ENCODE results near the gene ERC2.

ERC2 gene

DNA sequence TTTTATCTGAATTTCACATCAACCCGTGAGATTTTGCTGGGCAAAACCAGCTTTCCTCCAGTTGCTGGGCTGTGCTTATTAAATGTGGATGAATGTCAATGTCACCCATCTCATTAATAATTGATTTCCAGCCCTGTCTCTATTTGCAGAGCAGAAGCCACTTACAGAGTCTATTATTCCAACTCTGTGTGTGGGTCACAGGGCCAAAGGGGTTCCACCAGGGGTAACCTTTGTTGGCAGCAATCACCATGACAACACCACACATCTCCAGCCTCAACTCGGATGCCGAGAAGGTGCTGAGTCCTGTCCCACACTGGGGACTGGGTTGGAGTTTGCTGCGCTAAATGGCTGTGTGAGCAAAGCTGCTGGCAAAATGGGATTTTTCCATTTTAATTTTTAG lies 930.1 kb downstream of the ERC2 start:
- DNase-seq (ENCODE audit: insufficient read length, low spot score), result no peak
- FAIRE-seq, result no peak
- TF ChIP-seq SPI1 (IDR thresholded peaks at IDR 0.05; ENCODE audit: low read depth, low read length), result no peak
- TF ChIP-seq PAX5 (IDR thresholded peaks at IDR 0.05; ENCODE audit: insufficient read depth, low read length, severe bottlenecking), result no peak
- TF ChIP-seq POLR2AphosphoS5 (IDR thresholded peaks at IDR 0.05; ENCODE audit: low read depth, low read length), result no peak
- TF ChIP-seq POU2F2 (IDR thresholded peaks at IDR 0.05; ENCODE audit: low read depth, low read length), result no peak
- TF ChIP-seq TAF1 (IDR thresholded peaks at IDR 0.05; ENCODE audit: low read depth, low read length), result no peak
- no peak for TF ChIP-seq POLR2A (IDR thresholded peaks at IDR 0.05; ENCODE audit: low read depth, low read length)

GRCh38 chr3:55537563-55537962 lies 930.7 kb downstream of the ERC2 start:
- TF ChIP-seq POU2F2 (IDR thresholded peaks at IDR 0.05; ENCODE audit: low read depth, low read length), result no peak
- TF ChIP-seq POLR2AphosphoS5 (IDR thresholded peaks at IDR 0.05; ENCODE audit: low read depth, low read length), result no peak
- TF ChIP-seq PAX5 (IDR thresholded peaks at IDR 0.05; ENCODE audit: insufficient read depth, low read length, severe bottlenecking), result no peak
- TF ChIP-seq SPI1 (IDR thresholded peaks at IDR 0.05; ENCODE audit: low read depth, low read length), result no peak
- no peak for TF ChIP-seq TAF1 (IDR thresholded peaks at IDR 0.05; ENCODE audit: low read depth, low read length)
- no peak for TF ChIP-seq POLR2A (IDR thresholded peaks at IDR 0.05; ENCODE audit: low read depth, low read length)
- DNase-seq (ENCODE audit: insufficient read length, low spot score), result no peak
- FAIRE-seq, result no peak

DNA sequence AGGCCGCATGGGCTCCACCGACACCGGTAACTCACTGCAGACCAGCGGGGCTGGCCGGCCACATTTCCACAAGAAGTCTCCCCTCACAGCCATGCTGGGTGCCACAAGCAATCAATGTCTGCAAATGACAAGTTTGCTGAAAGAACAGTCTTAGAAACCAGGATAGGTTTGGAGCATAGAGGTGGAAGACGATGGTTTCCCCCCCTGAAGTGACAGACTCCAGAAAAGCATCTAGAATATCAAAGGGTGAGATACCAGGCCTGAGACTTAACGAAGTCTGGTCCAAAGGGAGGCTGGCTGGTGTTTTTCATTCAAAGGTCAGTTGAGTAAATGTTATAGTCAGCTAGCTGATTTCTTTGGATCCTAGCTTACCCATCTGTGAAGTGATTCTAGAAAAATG lies 931.1 kb downstream of the ERC2 start:
- DNase-seq (ENCODE audit: insufficient read length, low spot score) (no peak), FAIRE-seq (no peak)
- TF ChIP-seq POLR2A (IDR thresholded peaks at IDR 0.05; ENCODE audit: low read depth, low read length) (no peak), PAX5 (IDR thresholded peaks at IDR 0.05; ENCODE audit: insufficient read depth, low read length, severe bottlenecking) (no peak), SPI1 (IDR thresholded peaks at IDR 0.05; ENCODE audit: low read depth, low read length) (no peak), TAF1 (IDR thresholded peaks at IDR 0.05; ENCODE audit: low read depth, low read length) (no peak), POLR2AphosphoS5 (IDR thresholded peaks at IDR 0.05; ENCODE audit: low read depth, low read length) (no peak), POU2F2 (IDR thresholded peaks at IDR 0.05; ENCODE audit: low read depth, low read length) (no peak)

GRCh38 chr3:55534876-55535275 lies 933.4 kb downstream of the ERC2 start:
- DNase-seq (ENCODE audit: insufficient read length, low spot score) (no peak), FAIRE-seq (no peak)
- TF ChIP-seq POU2F2 (IDR thresholded peaks at IDR 0.05; ENCODE audit: low read depth, low read length), result no peak
- no peak for TF ChIP-seq TAF1 (IDR thresholded peaks at IDR 0.05; ENCODE audit: low read depth, low read length)
- no peak for TF ChIP-seq POLR2AphosphoS5 (IDR thresholded peaks at IDR 0.05; ENCODE audit: low read depth, low read length)
- no peak for TF ChIP-seq SPI1 (IDR thresholded peaks at IDR 0.05; ENCODE audit: low read depth, low read length)
- TF ChIP-seq POLR2A (IDR thresholded peaks at IDR 0.05; ENCODE audit: low read depth, low read length), result no peak
- no peak for TF ChIP-seq PAX5 (IDR thresholded peaks at IDR 0.05; ENCODE audit: insufficient read depth, low read length, severe bottlenecking)

DNA sequence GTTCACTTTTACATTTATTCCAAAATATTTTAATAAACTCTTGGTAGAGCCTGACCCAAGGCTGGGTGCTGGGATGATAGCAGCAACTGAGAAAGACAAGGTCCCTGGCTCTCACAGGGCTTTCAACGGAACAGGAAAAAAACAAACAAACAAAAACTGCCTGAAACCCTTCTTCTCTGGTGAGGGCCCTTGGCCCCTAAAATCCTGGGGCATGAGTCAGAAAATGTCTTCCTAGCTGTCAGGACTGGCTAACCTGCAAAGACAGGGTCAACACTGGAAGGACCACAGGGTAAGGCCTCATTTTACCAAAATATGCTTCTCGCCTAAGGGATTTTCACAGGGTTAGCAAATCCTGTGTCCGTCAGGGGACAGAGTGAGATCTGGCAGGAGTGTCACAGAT lies 935.5 kb downstream of the ERC2 start:
- DNase-seq (ENCODE audit: insufficient read length, low spot score), result no peak
- FAIRE-seq, result no peak
- TF ChIP-seq SPI1 (IDR thresholded peaks at IDR 0.05; ENCODE audit: low read depth, low read length) (no peak), PAX5 (IDR thresholded peaks at IDR 0.05; ENCODE audit: insufficient read depth, low read length, severe bottlenecking) (no peak), TAF1 (IDR thresholded peaks at IDR 0.05; ENCODE audit: low read depth, low read length) (no peak), POLR2AphosphoS5 (IDR thresholded peaks at IDR 0.05; ENCODE audit: low read depth, low read length) (no peak), POU2F2 (IDR thresholded peaks at IDR 0.05; ENCODE audit: low read depth, low read length) (no peak), POLR2A (IDR thresholded peaks at IDR 0.05; ENCODE audit: low read depth, low read length) (no peak)

- FAIRE-seq (no peak), DNase-seq (ENCODE audit: insufficient read length, low spot score) (no peak)
- no peak for TF ChIP-seq POU2F2 (IDR thresholded peaks at IDR 0.05; ENCODE audit: low read depth, low read length)
- no peak for TF ChIP-seq POLR2AphosphoS5 (IDR thresholded peaks at IDR 0.05; ENCODE audit: low read depth, low read length)
- no peak for TF ChIP-seq POLR2A (IDR thresholded peaks at IDR 0.05; ENCODE audit: low read depth, low read length)
- TF ChIP-seq PAX5 (IDR thresholded peaks at IDR 0.05; ENCODE audit: insufficient read depth, low read length, severe bottlenecking), result no peak
- TF ChIP-seq SPI1 (IDR thresholded peaks at IDR 0.05; ENCODE audit: low read depth, low read length), result no peak
- TF ChIP-seq TAF1 (IDR thresholded peaks at IDR 0.05; ENCODE audit: low read depth, low read length), result no peak
Observed at GRCh38 chr3:55531321-55531720, 936.9 kb downstream of the ERC2 start.

- DNase-seq (ENCODE audit: insufficient read length, low spot score) (no peak), FAIRE-seq (no peak)
- no peak for TF ChIP-seq PAX5 (IDR thresholded peaks at IDR 0.05; ENCODE audit: insufficient read depth, low read length, severe bottlenecking)
- TF ChIP-seq POU2F2 (IDR thresholded peaks at IDR 0.05; ENCODE audit: low read depth, low read length), result no peak
- no peak for TF ChIP-seq POLR2A (IDR thresholded peaks at IDR 0.05; ENCODE audit: low read depth, low read length)
- no peak for TF ChIP-seq TAF1 (IDR thresholded peaks at IDR 0.05; ENCODE audit: low read depth, low read length)
- TF ChIP-seq SPI1 (IDR thresholded peaks at IDR 0.05; ENCODE audit: low read depth, low read length), result no peak
- TF ChIP-seq POLR2AphosphoS5 (IDR thresholded peaks at IDR 0.05; ENCODE audit: low read depth, low read length), result no peak
Observed at GRCh38 chr3:55527361-55527760, 940.9 kb downstream of the ERC2 start.

- DNase-seq (ENCODE audit: insufficient read length, low spot score) (no peak), FAIRE-seq (no peak)
- TF ChIP-seq SPI1 (IDR thresholded peaks at IDR 0.05; ENCODE audit: low read depth, low read length) (no peak), PAX5 (IDR thresholded peaks at IDR 0.05; ENCODE audit: insufficient read depth, low read length, severe bottlenecking) (no peak), POU2F2 (IDR thresholded peaks at IDR 0.05; ENCODE audit: low read depth, low read length) (no peak), POLR2A (IDR thresholded peaks at IDR 0.05; ENCODE audit: low read depth, low read length) (no peak), TAF1 (IDR thresholded peaks at IDR 0.05; ENCODE audit: low read depth, low read length) (no peak), POLR2AphosphoS5 (IDR thresholded peaks at IDR 0.05; ENCODE audit: low read depth, low read length) (no peak)
Observed at GRCh38 chr3:55526332-55527030, 941.8 kb downstream of the ERC2 start.

DNA sequence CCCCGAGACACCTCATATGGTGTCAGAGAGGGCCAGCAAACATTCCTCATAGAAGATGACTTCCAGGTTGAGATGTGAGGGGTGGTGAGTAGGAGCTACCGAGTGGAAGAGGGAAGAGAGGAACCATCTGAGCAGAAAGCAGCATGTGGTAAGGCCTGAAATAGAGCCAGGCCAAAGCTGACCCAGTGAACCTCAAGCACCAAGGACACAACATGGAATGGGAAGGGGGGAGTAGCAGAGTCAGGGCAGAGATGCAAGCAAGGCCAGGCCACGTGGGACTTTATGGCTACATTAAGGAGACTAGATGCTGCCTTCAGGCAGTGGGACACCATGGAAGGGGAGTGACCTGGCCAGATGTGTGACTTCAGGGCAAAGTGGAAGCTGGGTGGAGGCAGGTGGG lies 942.8 kb downstream of the ERC2 start:
- TF ChIP-seq POU2F2 (IDR thresholded peaks at IDR 0.05; ENCODE audit: low read depth, low read length) (no peak), POLR2A (IDR thresholded peaks at IDR 0.05; ENCODE audit: low read depth, low read length) (no peak), SPI1 (IDR thresholded peaks at IDR 0.05; ENCODE audit: low read depth, low read length) (no peak), TAF1 (IDR thresholded peaks at IDR 0.05; ENCODE audit: low read depth, low read length) (no peak), POLR2AphosphoS5 (IDR thresholded peaks at IDR 0.05; ENCODE audit: low read depth, low read length) (no peak), PAX5 (IDR thresholded peaks at IDR 0.05; ENCODE audit: insufficient read depth, low read length, severe bottlenecking) (no peak)
- DNase-seq (ENCODE audit: insufficient read length, low spot score) (no peak), FAIRE-seq (no peak)
